ENCODE data around the gene CDH23. TPM values are rescaled to one million over a fixed set of nuclear protein-coding genes. Genes with fewer than 3 reads are reported as not detected.

The CDH23 gene
- total RNA-seq, 4 donors from 2014 or later = 0.72 to 4.1 (median 2.2) TPM

- H3K27ac ChIP-seq = peak overlapping the region; percentile 12
- no peaks in the 10 kb centered on the region for H3K27me3 ChIP-seq
- TF ChIP-seq POLR2AphosphoS5 (IDR thresholded peaks at IDR 0.05) = no peak
- no peak for TF ChIP-seq POLR2A (IDR thresholded peaks at IDR 0.05)
- no peak for TF ChIP-seq EP300 (IDR thresholded peaks at IDR 0.05)
- no peak for TF ChIP-seq CTCF (IDR thresholded peaks at IDR 0.05)
- no peak overlapping the region for H3K4me3 ChIP-seq
- 94% methylated on average over 7 of the region's 14 CpGs for WGBS
- H3K4me1 ChIP-seq = peaks cover 8% of the 10 kb centered on the region
- H3K36me3 ChIP-seq = peaks cover 90% of the 10 kb centered on the region
- DNase-seq (ENCODE audit: low spot score in 2 of 2) = no peak
- no peaks in the 10 kb centered on the region for H3K9me3 ChIP-seq
Observed at GRCh38 chr10:71818674-71819260, 422.0 kb downstream of the CDH23 start.

DNA sequence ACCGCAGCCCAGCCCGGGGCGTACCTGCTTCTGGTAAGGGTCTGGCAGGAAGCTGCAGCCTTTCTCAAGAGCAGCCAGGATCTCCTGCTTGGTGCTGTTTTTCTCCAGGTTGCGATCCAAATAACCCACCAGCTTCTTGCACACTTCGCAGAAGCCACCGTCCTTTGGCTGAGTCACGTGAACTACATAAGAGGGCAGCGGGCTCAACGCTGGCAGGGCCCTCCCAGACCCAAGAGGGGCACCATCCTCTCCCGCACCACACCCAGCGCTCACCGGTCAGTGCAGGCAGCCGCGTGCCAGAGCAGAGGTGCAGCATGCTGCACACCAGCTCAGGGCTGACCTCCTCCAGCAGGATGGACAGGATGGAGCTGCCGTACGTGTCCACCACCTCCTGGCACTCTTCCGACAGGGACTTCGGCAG lies 422.7 kb downstream of the CDH23 start:
- H3K27ac ChIP-seq = no peak overlapping the region
- no peak overlapping the region for H3K4me3 ChIP-seq
- 92% methylated on average over 14 of the region's 18 CpGs for WGBS
- peaks cover 8% of the 10 kb centered on the region for H3K4me1 ChIP-seq
- H3K27me3 ChIP-seq = no peaks in the 10 kb centered on the region
- TF ChIP-seq EP300 (IDR thresholded peaks at IDR 0.05) (no peak), CTCF (IDR thresholded peaks at IDR 0.05) (no peak), POLR2AphosphoS5 (IDR thresholded peaks at IDR 0.05) (no peak), POLR2A (IDR thresholded peaks at IDR 0.05) (no peak)
- no peaks in the 10 kb centered on the region for H3K9me3 ChIP-seq
- DNase-seq (ENCODE audit: low spot score in 2 of 2) = no peak
- H3K36me3 ChIP-seq = peaks cover 97% of the 10 kb centered on the region

GRCh38 chr10:71819985-71820384 lies 423.3 kb downstream of the CDH23 start:
- H3K4me3 ChIP-seq = no peak overlapping the region
- peaks cover 98% of the 10 kb centered on the region for H3K36me3 ChIP-seq
- no peak for TF ChIP-seq POLR2A (IDR thresholded peaks at IDR 0.05)
- no peak for TF ChIP-seq POLR2AphosphoS5 (IDR thresholded peaks at IDR 0.05)
- no peak for TF ChIP-seq EP300 (IDR thresholded peaks at IDR 0.05)
- TF ChIP-seq CTCF (IDR thresholded peaks at IDR 0.05) = no peak
- H3K4me1 ChIP-seq = peaks cover 8% of the 10 kb centered on the region
- H3K9me3 ChIP-seq = no peaks in the 10 kb centered on the region
- H3K27me3 ChIP-seq = no peaks in the 10 kb centered on the region
- DNase-seq (ENCODE audit: low spot score in 2 of 2) = no peak
- no peak overlapping the region for H3K27ac ChIP-seq
- WGBS = 90% methylated on average over 4 of the region's 6 CpGs

DNA sequence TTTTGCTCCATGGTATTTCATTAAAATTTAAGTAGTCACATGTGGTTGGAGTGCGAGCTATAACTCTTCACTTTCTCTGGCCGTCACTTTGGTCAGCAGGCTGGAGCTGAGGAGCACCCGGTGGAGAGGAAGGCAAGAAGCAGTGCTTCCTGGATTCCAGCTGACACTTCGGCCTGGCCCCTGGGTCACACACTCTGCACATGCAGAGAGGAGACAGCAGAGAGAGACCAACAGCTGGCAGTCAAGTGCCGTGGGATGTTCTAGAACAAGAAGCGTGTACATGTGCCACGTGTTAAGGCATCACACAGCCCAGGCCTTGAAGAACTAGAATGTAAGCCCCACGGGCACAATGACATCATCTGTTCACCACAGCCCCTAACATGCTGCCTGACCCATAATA lies 424.2 kb downstream of the CDH23 start:
- H3K4me1 ChIP-seq = peaks cover 8% of the 10 kb centered on the region
- no peak for DNase-seq (ENCODE audit: low spot score in 2 of 2)
- TF ChIP-seq EP300 (IDR thresholded peaks at IDR 0.05) (no peak), CTCF (IDR thresholded peaks at IDR 0.05) (no peak)
- no peaks in the 10 kb centered on the region for H3K9me3 ChIP-seq
- no peak overlapping the region for H3K27ac ChIP-seq
- WGBS = 78% methylated on average over 8 of the region's 8 CpGs
- H3K27me3 ChIP-seq = no peaks in the 10 kb centered on the region
- H3K4me3 ChIP-seq = no peak overlapping the region
- peaks cover 98% of the 10 kb centered on the region for H3K36me3 ChIP-seq

GRCh38 chr10:71821909-71822763 lies 425.4 kb downstream of the CDH23 start:
- Histone ChIP-seq H3K9me3 (no peaks in the 10 kb centered on the region), H3K27ac (no peak overlapping the region), H3K4me1 (peaks cover 8% of the 10 kb centered on the region), H3K27me3 (no peaks in the 10 kb centered on the region), H3K36me3 (peaks cover 98% of the 10 kb centered on the region), H3K4me3 (no peak overlapping the region)
- no peak for DNase-seq (ENCODE audit: low spot score in 2 of 2)
- TF ChIP-seq POLR2A (IDR thresholded peaks at IDR 0.05) (no peak), EP300 (IDR thresholded peaks at IDR 0.05) (no peak), POLR2AphosphoS5 (IDR thresholded peaks at IDR 0.05) (no peak), CTCF (IDR thresholded peaks at IDR 0.05) (no peak)
- WGBS = 57% methylated on average over 4 of the region's 9 CpGs

All from suprapubic skin (tissue), 4 donors.